WI38 (cell line): ENCODE measurements around the gene PHLDA2.

ENCODE experiments used
- H3K4me3 ChIP-seq: 2 replicates; pipeline ENCODE4 v1.5.1; 2011; ENCODE audit warnings: low read depth, mild to moderate bottlenecking, control low read depth, low read length
- TF ChIP-seq, protein P1 (sequence below): IDR thresholded peaks from 2 replicates; pipeline ENCODE4 v1.5.1; 2012; ENCODE audit warnings: low read depth, mild to moderate bottlenecking, control low read depth, low read length

PHLDA2 gene

DNA sequence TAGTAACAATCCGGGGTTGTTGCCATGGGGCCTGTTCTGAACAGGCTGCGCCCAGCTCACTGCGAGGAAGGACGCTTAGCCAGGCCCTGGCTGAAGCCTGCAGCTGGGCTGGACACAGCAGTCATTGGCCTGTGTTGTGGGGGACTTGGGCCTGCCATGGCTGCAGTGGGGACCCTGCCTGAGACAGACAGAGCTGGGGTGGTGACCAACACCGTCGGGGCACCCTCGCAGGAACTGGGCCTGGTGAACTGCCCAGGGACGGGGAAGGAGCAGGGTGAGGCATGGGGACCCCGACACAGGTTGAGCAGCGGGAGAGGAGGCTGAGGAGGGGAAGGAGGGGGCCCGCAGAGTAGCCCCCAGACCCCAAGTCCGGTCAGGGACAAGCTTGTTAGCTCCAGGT lies 8.9 kb downstream of the PHLDA2 start:
- H3K4me3 ChIP-seq, result no peak overlapping the region
- TF ChIP-seq, protein P1, sequence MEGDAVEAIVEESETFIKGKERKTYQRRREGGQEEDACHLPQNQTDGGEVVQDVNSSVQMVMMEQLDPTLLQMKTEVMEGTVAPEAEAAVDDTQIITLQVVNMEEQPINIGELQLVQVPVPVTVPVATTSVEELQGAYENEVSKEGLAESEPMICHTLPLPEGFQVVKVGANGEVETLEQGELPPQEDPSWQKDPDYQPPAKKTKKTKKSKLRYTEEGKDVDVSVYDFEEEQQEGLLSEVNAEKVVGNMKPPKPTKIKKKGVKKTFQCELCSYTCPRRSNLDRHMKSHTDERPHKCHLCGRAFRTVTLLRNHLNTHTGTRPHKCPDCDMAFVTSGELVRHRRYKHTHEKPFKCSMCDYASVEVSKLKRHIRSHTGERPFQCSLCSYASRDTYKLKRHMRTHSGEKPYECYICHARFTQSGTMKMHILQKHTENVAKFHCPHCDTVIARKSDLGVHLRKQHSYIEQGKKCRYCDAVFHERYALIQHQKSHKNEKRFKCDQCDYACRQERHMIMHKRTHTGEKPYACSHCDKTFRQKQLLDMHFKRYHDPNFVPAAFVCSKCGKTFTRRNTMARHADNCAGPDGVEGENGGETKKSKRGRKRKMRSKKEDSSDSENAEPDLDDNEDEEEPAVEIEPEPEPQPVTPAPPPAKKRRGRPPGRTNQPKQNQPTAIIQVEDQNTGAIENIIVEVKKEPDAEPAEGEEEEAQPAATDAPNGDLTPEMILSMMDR, result no peak

DNA sequence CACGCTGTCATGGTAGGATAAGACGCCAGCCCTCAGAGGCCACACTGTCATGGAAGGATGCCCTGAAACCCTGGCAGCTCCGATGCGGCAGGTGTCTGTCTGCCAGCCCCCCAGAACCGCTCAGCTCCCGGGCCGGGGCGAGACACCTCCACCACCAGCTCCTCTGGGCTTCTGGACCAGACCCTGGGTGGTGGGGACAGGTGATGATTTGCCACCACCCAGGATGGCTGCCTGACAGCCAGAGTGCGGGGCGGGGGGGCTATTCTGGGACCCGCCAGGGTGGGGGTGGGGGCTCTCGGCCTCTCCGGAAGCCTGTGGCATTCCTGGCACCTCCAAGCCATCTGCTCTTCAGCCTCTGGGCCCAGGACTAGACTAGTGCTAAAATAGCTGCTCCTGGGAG lies 9.4 kb downstream of the PHLDA2 start:
- H3K4me3 ChIP-seq, result no peak overlapping the region
- TF ChIP-seq, protein P1, result no peak

DNA sequence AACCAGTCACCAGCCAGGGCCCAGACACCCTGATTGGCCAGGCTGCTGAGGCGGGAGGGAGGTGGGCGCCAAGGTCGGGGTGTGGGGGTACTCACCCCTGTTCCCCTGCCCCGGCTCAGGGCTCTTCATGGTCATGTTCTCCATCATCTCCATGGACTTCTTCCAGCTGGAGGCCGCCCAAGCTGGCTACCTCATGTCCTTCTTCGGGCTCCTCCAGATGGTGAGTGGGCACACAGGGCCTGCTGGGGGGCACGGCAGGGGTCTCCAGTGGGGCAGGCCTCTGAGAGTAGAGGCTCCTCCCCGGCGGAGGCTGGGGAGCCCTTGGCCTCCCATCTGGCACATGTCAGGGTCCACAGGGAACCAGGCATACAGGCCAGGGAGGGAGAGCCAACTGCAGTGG lies 10.0 kb downstream of the PHLDA2 start:
- H3K4me3 ChIP-seq, result no peak overlapping the region
- TF ChIP-seq, protein P1, result no peak

DNA sequence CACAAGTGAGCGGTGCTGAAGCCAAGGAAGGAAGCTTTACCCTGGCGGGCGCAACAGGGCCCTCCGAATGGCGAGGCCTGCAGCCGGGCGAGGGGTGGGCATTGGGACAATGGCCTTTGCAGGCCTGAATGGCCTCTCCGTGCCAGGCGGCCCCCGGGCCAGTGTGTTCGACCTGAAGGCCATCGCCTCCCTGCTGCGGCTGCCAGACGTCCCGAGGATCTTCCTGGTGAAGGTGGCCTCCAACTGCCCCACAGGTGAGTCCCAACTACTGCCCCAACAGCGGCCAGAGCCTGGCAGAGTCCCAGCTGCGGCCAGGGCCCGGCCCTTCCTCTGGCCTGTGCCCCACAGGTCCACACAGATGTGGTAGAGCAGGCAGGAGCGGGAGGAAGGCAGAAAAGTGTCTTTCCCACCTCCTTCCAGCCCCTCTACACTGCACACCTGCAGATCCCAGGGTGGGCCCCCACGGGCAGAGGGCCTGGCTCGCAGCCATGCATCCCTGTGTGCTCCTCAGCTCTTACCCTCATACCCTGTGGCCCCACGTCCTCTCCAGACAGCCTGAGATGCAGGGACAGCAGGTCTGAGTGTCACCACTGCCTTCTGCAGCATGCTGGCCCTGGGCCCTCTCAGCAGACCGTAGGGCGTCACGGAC lies 11.3 kb downstream of the PHLDA2 start:
- TF ChIP-seq, protein P1, result no peak
- H3K4me3 ChIP-seq, result no peak overlapping the region

DNA sequence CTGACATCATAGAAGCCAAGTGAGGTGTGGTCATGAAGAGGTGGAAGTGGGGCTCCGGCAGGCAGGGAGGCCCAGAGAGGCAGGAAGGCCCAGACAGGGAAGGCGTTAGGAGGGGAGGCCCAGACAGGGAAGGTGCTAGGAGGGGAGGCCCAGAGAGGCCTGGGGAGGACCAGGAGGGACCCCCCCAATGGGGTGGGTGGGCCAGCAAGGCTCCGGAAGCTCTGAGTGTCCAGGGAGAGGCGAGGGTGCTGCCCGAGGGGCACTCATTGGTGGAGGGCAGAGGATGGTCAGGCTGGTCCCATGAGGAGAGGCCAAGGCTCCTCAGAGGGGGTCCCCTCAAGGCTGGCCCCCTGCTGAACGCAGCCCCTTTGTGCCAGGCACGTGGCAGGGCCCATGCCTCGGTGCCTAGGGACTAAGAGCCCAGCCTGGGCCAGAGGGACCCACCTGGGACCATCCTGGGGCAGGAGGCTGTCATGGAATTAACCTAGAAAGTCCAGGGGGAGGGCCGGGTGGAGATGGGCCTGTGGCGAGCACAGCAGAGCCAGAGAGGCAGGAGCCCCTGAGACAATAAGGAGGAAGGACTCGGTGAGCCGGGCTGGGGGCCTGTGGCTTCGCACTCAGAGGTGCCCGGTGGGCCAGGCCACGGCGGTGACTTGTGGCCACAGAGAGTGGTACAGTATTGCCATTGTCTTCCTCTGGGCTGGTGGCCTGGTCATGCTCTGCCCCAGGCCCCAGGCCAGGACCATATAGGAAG lies 12.2 kb downstream of the PHLDA2 start:
- TF ChIP-seq, protein P1, result no peak

DNA sequence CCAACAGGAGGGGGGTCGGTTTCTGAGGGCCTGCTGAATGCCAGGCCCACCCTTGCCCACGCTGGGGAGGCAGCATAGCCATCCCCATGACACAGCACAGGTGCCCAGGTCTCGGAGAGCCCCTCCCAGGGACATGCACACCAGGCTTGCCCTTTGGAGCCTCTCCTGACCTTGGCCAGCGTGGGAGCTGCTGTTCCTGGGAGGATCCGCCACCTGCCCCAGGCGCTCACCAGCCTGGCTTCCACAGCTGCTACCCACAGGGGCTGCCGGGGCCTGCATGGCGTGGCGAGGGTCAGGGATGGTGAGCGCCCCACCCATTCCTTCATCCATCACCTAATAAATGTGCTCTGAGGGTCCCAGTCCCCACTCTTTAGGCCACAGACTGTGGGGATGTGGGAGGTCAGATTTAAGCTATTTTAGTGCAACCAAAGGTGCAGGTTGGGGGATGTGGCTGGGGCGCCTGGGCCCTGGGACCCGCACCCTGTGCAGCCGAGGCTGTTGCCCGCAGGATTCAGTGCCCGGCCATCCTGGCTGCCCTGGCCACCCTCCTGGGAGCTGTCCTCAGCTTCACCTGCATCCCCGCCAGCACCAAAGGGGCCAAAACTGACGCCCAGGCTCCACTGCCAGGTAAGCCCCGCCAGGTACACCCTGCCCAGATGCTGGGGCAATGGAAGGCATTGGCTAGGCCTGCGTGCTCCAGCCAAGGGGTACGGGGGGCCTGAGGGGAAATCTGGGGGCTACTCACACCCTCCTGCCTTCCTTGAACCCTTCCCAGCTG lies 12.9 kb downstream of the PHLDA2 start:
- TF ChIP-seq, protein P1, result no peak
- H3K4me3 ChIP-seq, result no peak overlapping the region

More for the DNA sequence above, 12.2 kb downstream of the PHLDA2 start:
- no peak overlapping the region for H3K4me3 ChIP-seq
